ENCODE measurements around the gene ALG13.
"Not testable (repeated sequence)": the region's sequence is repeated elsewhere in the genome, so short reads cannot be mapped to it uniquely, and the experiment has no call there.

The ALG13 gene

DNA sequence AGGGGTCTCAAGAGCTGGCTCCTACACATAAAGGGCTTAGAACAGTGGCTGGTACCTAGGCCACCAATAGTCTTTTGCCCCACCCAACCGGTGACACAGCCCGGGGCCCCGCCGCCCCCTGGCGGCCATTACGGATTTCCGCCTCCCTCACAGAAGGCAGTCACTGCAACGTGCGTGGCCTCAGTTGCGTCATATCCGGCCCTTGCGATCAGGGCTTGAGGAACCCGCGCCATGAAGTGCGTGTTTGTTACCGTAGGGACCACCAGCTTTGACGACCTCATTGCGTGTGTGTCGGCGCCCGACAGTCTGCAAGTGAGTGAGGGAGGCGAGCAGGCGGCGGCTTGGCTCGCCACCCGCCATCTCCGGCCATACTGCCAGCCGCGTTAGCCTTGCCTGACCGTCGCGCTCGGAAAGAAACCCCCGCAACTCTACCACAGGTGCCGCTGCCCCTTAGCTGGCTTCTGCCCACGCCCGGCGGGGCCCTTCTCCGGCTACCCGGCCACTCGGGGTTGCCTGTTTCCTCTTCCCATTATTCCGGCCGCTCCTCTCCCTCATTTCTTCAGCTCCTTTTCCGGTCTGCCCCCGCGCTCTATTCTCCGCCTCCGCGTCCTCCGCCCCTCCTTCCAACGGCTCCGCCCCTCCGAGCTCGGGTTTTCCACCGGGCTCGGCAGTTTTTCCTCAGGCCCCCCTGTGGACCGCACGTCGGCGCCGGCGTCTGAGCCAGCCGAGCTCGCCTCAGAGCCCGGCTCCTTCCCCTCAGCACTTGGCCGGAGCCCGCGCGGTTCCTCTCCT lies at the start of gene ALG13:
TSS of gene ALG13 (plus strand) at position 183 of the 792 bp plus-strand sequence. CDS start at position 232, 49 bp downstream.
- peak; percentile 74 to 78 for DNase-seq (ENCODE audit: low read depth in 2 of 2)

DNA sequence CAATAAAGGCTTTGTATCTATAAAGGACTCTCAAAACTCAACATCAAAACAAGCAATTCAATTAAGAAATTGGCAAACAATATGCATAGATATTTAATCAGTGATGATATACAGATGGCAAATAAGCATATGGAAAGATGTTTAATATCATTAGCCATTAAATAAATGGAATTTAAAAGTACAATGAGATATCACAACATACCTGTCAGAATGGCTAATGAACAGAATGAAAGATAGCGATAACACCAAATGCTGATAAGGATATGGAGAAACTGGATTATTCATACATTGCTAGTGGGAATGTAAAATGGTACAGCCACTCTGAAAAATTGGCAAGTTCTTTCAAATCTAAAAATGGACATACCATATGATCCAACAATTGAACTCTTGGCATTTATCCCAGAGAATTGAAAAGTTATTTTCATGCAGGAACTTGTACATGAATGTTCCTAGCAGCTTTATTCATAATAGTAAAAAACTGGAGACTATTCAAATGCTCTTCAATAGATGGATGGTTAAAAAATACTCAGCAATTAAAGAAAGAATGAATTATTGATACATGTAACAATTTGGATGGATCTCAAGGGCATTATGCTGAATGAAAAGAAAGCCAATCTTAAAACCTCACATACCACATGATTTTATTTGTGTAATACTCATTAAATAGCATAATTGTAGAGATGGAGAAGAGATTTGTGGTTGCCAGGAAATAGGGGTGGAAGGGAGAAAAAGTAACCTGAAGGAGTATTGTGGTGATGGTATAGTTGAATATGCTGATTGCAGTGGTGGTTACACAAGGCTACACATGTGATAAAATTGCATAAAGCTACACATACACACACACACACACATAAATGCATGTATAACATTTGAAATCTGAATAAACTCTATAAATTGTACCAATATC lies 45.9 kb upstream of the ALG13 start:
- DNase-seq (ENCODE audit: low read depth in 2 of 2) = no peak

- no peak for DNase-seq (ENCODE audit: low read depth in 2 of 2)
Observed at GRCh38 chrX:111641969-111642368, 39.0 kb upstream of the ALG13 start.

GRCh38 chrX:111645165-111645564 lies 35.8 kb upstream of the ALG13 start:
- DNase-seq (ENCODE audit: low read depth in 2 of 2) = not testable (repeated sequence)

DNA sequence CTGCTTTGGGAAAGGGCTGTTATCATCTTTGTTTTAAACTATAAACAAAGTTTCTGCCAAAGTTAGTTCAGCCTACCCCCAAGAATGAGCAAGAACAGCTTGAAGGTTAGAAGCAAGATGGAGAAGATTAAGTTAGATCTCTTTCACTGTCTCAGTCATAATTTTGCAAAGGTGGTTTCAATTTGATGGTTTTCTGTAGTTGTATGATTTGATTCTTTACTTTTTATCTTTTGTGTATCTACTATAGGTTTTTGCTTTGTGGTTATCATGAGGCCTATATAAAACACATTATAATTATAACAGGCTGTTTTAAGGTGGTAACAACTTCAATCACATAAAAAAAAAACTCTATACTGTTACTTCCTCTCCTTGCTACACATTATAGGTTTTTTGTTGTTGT lies 35.4 kb upstream of the ALG13 start:
- no peak for DNase-seq (ENCODE audit: low read depth in 2 of 2)

GRCh38 chrX:111646515-111646914 lies 34.5 kb upstream of the ALG13 start:
- no peak for DNase-seq (ENCODE audit: low read depth in 2 of 2)

DNA sequence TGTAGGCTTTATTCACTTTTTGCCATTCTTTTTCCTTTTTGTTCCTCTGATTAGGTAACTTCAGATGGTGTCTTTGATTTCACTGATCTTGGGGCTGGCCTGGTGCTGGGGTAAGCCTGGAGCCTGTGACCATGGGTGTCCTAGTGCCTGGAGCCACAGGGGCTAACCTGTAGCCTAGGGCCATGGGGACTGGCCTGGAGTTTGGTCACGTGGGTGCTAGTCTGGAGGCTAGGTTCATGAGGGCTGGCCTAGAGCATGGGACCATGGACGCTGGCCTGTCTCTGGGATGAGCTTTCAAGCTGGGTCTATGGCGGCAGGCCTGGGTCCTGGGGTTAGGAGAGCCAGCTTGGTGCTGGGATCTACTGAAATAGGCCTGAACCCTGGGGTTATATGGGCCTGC lies 32.2 kb upstream of the ALG13 start:
- no peak for DNase-seq (ENCODE audit: low read depth in 2 of 2)

- DNase-seq (ENCODE audit: low read depth in 2 of 2) = no peak
Observed at GRCh38 chrX:111649638-111650037, 31.3 kb upstream of the ALG13 start.

GRCh38 chrX:111650845-111651244 lies 30.1 kb upstream of the ALG13 start:
- DNase-seq (ENCODE audit: low read depth in 2 of 2) = no peak

DNA sequence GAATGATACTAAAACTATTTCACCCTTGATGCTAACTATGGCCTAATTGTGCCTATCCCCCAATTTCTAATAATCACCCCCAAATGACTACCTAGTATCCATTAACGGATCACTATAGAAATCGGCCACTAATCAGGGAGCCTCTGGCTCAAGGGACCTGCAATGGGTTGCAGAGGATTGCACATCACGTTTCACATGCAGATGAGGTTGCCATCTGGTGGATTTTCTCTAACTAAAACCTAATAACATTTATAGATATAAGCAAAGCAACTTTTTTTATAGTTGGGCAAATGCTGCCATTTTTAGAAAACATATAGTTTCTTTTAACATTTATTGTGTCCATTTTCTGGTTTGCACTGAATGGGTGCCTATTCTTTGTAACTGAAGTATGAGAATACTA lies 28.3 kb upstream of the ALG13 start:
- DNase-seq (ENCODE audit: low read depth in 2 of 2) = no peak

- DNase-seq (ENCODE audit: low read depth in 2 of 2) = no peak
Observed at GRCh38 chrX:111661241-111661640, 19.7 kb upstream of the ALG13 start.

- no peak for DNase-seq (ENCODE audit: low read depth in 2 of 2)
Observed at GRCh38 chrX:111662292-111662691, 18.7 kb upstream of the ALG13 start.

GRCh38 chrX:111671668-111672067 lies 9.3 kb upstream of the ALG13 start:
- no peak for DNase-seq (ENCODE audit: low read depth in 2 of 2)

- no peak for DNase-seq (ENCODE audit: low read depth in 2 of 2)
Observed at GRCh38 chrX:111687305-111687704, 6.3 kb downstream of the ALG13 start.

- DNase-seq (ENCODE audit: low read depth in 2 of 2) = no peak
Observed at GRCh38 chrX:111695297-111695880, 14.4 kb downstream of the ALG13 start.

GRCh38 chrX:111719426-111720210 lies 38.6 kb downstream of the ALG13 start:
- no peak for DNase-seq (ENCODE audit: low read depth in 2 of 2)

GRCh38 chrX:111728096-111728495 lies 47.1 kb downstream of the ALG13 start:
- DNase-seq (ENCODE audit: low read depth in 2 of 2) = no peak

- no peak for DNase-seq (ENCODE audit: low read depth in 2 of 2)
Observed at GRCh38 chrX:111731351-111731750, 50.4 kb downstream of the ALG13 start.

DNA sequence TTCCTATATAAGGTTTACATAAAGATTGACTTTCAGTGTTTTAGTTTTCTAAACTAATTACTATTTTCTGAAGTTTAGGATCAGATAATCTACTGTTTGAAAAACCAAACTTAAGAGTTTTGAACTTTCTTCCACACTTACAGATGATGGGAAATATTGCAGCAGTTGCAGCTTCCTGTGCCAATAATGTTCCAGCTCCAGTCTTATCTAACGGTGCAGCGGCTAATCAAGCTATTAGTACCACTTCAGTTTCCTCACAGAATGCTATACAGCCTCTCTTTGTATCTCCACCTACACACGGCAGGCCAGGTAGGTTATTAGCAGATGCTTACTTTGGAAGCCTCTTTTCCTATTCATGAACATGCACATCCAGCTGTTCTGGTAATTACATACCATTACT lies 55.6 kb downstream of the ALG13 start:
- no peak for DNase-seq (ENCODE audit: low read depth in 2 of 2)

DNA sequence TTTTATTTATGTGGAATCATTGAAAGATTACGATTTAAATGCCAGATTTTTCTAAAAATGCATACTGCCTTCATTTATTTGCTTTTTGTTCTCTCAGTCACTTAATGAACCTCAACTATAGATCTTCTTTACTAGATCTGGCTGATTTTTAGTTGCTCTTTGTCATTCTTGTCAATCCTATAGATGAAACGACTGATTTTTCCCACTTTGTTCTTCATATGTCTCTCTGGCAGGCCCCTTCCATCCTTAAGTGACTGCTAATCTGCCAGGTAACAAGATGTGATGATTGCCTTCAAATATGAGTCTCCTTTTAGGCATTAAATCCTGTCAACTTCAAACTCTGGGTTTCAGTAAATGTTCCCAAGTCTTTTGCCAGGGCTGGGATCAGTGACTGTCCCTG lies 61.0 kb downstream of the ALG13 start:
- no peak for DNase-seq (ENCODE audit: low read depth in 2 of 2)

GRCh38 chrX:111743316-111743715 lies 62.3 kb downstream of the ALG13 start:
- no peak for DNase-seq (ENCODE audit: low read depth in 2 of 2)

- no peak for DNase-seq (ENCODE audit: low read depth in 2 of 2)
Observed at GRCh38 chrX:111756486-111756885, 75.5 kb downstream of the ALG13 start.

Data from stimulated activated CD8-positive, alpha-beta memory T cell treated with anti-CD3 and anti-CD28 coated beads, Interleukin-15, amount 100 ng/mL, for 4 hours (primary cell).